ENCODE results near the gene SLC7A5. TPM values are rescaled to one million over a fixed set of nuclear protein-coding genes. Genes with fewer than 3 reads are reported as not detected.
"Not testable (repeated sequence)": the region's sequence is repeated elsewhere in the genome, so short reads cannot be mapped to it uniquely, and the experiment has no call there.

SLC7A5 gene
- total RNA-seq, 2 experiments from 2014 or later: 343 to 346 TPM

GRCh38 chr16:87832741-87833502, 36.4 kb downstream of the SLC7A5 start:
- no peak for DNase-seq
- peaks cover 50% of the 10 kb centered on the region for H3K36me3 Mint-ChIP-seq (ENCODE audit: low read depth)

DNA sequence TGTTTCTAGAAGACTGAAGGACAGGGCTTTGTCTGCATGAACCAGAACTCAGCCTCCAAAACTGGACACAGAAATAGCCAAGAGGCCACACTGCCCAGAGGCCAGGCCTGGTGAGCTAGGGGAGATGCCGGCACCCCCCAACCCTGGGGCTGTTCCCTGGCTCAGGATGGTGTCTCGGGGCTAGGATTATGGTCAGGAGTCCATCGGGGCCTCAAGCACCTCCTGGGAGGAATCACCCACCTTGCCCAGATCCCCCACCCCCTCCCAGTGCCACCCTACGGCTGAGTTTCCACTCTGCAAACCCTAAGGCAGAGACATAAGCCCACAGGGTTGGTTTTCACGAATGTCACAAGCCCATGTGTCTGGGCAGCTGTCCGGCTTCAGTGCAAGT, 37.2 kb downstream of the SLC7A5 start:
- Mint-ChIP-seq H3K4me3 (no peak overlapping the region), H3K27me3 (ENCODE audit: low read depth) (no peaks in the 10 kb centered on the region), H3K36me3 (ENCODE audit: low read depth) (peaks cover 46% of the 10 kb centered on the region), H3K4me1 (ENCODE audit: low read depth) (no peaks in the 10 kb centered on the region), H3K27ac (no peak overlapping the region), H3K9me3 (no peaks in the 10 kb centered on the region)
- intact Hi-C loops (cut with micrococcal nuclease): no loop called here
- CTCF ChIA-PET: interaction anchor here (1.6 to 1.7 kb wide), 2 partner anchors 18 to 39 kb away, joined by 5 to 6 read pairs; no protein-coding TSS in a partner anchor
- DNase-seq: no peak

More at GRCh38 chr16:87832741-87833502, 36.4 kb downstream of the SLC7A5 start:
- H3K9me3 Mint-ChIP-seq: no peaks in the 10 kb centered on the region
- no peaks in the 10 kb centered on the region for H3K27me3 Mint-ChIP-seq (ENCODE audit: low read depth)
- intact Hi-C loops (cut with micrococcal nuclease): no loop called here
- CTCF ChIA-PET: interaction anchor here (1.6 to 1.7 kb wide), 2 partner anchors 17 to 39 kb away, joined by 5 to 6 read pairs; no protein-coding TSS in a partner anchor
- H3K27ac Mint-ChIP-seq: peak overlapping the region; percentile 37
- no peak overlapping the region for H3K4me3 Mint-ChIP-seq
- no peaks in the 10 kb centered on the region for H3K4me1 Mint-ChIP-seq (ENCODE audit: low read depth)

- DNase-seq: no peak
- intact Hi-C loops (cut with micrococcal nuclease): no loop called here
- CTCF ChIA-PET: interaction anchor here (1.6 to 1.7 kb wide), 2 partner anchors 18 to 40 kb away, joined by 5 to 6 read pairs; no protein-coding TSS in a partner anchor
- Mint-ChIP-seq H3K4me3 (no peak overlapping the region), H3K4me1 (ENCODE audit: low read depth) (no peaks in the 10 kb centered on the region), H3K36me3 (ENCODE audit: low read depth) (peaks cover 43% of the 10 kb centered on the region), H3K9me3 (no peaks in the 10 kb centered on the region), H3K27ac (no peak overlapping the region), H3K27me3 (ENCODE audit: low read depth) (no peaks in the 10 kb centered on the region)
Observed at GRCh38 chr16:87831421-87832136, 37.7 kb downstream of the SLC7A5 start.

DNA sequence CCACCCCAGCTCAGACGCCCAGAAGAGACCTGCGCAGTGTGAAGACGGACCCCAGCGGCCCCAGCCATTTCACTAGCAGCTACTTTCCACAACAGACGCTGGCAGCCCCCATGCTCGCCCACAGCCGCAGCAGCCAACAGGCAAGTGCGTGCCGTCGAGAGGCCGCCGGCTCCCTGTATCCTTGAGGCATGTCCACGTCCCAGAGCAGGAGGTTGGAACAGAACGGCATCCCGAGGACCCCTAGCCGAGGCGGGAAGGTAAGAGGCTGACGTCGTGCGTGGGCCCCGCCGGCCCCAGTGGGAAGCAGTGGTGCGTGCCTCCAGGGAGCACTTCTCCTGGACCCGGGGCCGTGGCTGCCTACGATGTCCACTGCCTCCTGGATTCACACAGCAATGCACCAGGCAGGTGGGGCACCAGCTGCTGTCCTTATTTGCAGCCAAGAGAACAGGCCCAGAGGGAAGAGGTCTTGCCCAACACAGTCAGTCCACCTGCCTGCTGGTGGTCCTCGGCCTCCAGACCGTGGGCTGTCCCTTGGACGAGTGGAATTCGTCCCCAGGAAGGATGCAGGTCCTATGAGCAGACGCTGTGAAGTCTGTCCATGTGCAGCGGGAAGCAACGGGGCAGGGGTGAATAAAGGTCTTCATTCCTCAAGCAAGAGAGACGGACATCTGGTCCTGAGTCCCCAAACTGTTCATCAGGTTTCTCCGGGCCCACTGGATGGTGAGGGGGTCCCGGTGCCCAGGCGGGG, 38.5 kb downstream of the SLC7A5 start:
- no peak overlapping the region for H3K4me3 Mint-ChIP-seq
- intact Hi-C loops (cut with micrococcal nuclease): no loop called here
- CTCF ChIA-PET: no interaction called here
- peaks cover 37% of the 10 kb centered on the region for H3K36me3 Mint-ChIP-seq (ENCODE audit: low read depth)
- no peaks in the 10 kb centered on the region for H3K4me1 Mint-ChIP-seq (ENCODE audit: low read depth)
- DNase-seq: no peak
- H3K27me3 Mint-ChIP-seq (ENCODE audit: low read depth): no peaks in the 10 kb centered on the region
- peak overlapping the region; percentile 68 for H3K27ac Mint-ChIP-seq
- H3K9me3 Mint-ChIP-seq: no peaks in the 10 kb centered on the region

DNA sequence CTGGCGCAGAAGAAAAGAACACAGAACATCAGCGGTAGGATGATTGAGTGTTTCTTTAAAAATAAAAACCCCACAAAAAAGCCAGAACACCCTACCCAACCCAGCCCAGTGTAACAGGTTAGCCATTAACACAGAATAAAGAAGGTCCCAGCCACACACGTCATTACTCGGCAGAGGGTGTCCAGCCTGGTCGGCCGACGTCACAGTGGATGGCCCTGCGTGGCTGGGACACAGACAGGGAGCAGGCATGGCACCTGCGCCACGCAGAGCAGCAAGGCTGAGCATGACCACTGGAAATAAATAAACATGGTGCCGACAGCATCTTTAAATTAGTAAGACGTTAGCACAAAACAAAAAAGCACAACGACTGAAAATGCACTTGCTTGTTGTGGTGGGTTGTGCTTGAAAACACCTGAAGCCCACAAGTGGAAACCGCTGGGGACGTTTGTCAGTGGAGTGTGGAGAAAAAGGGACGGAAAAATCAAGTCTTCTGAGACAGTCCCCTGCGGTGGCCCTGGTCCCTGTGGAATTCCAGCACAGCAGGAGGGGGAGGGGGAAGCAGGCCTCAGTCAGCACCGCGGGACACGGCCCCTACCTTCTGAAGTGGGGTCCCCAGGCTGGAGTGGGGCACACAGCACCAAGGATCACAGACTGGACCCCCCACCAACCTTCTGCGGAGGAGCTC, 39.2 kb downstream of the SLC7A5 start:
- CTCF ChIA-PET: no interaction called here
- intact Hi-C loops (cut with micrococcal nuclease): no loop called here
- peaks cover 35% of the 10 kb centered on the region for H3K36me3 Mint-ChIP-seq (ENCODE audit: low read depth)
- H3K27me3 Mint-ChIP-seq (ENCODE audit: low read depth): no peaks in the 10 kb centered on the region
- H3K9me3 Mint-ChIP-seq: no peaks in the 10 kb centered on the region
- peak overlapping the region; percentile 68 for H3K27ac Mint-ChIP-seq
- no peak overlapping the region for H3K4me3 Mint-ChIP-seq
- no peaks in the 10 kb centered on the region for H3K4me1 Mint-ChIP-seq (ENCODE audit: low read depth)
- DNase-seq: no peak

- no peaks in the 10 kb centered on the region for H3K9me3 Mint-ChIP-seq
- H3K27me3 Mint-ChIP-seq (ENCODE audit: low read depth): no peaks in the 10 kb centered on the region
- CTCF ChIA-PET: no interaction called here
- peak overlapping the region; percentile 67 for H3K27ac Mint-ChIP-seq
- intact Hi-C loops (cut with micrococcal nuclease): no loop called here
- H3K4me1 Mint-ChIP-seq (ENCODE audit: low read depth): no peaks in the 10 kb centered on the region
- DNase-seq: no peak
- no peak overlapping the region for H3K4me3 Mint-ChIP-seq
- peaks cover 35% of the 10 kb centered on the region for H3K36me3 Mint-ChIP-seq (ENCODE audit: low read depth)
Observed at GRCh38 chr16:87829622-87829980, 39.7 kb downstream of the SLC7A5 start.

- H3K4me3 Mint-ChIP-seq: peak overlapping the region; percentile 15
- H3K9me3 Mint-ChIP-seq: no peaks in the 10 kb centered on the region
- H3K27me3 Mint-ChIP-seq (ENCODE audit: low read depth): no peaks in the 10 kb centered on the region
- H3K4me1 Mint-ChIP-seq (ENCODE audit: low read depth): no peaks in the 10 kb centered on the region
- DNase-seq: no peak
- H3K27ac Mint-ChIP-seq: peak overlapping the region; percentile 70
- intact Hi-C loops (cut with micrococcal nuclease): no loop called here
- CTCF ChIA-PET: no interaction called here
- peaks cover 33% of the 10 kb centered on the region for H3K36me3 Mint-ChIP-seq (ENCODE audit: low read depth)
Observed at GRCh38 chr16:87828907-87829621, 40.2 kb downstream of the SLC7A5 start.

- peak; percentile 48 for DNase-seq
- Mint-ChIP-seq H3K27ac (peak overlapping the region; percentile 74), H3K9me3 (no peaks in the 10 kb centered on the region), H3K27me3 (ENCODE audit: low read depth) (no peaks in the 10 kb centered on the region), H3K4me3 (peak overlapping the region; percentile 15), H3K36me3 (ENCODE audit: low read depth) (peaks cover 26% of the 10 kb centered on the region), H3K4me1 (ENCODE audit: low read depth) (no peaks in the 10 kb centered on the region)
- intact Hi-C loops (cut with micrococcal nuclease): no loop called here
- CTCF ChIA-PET: interaction anchor here (1.3 kb wide), 1 partner anchor 49 kb away, joined by 3 read pairs; no protein-coding TSS in a partner anchor
Observed at GRCh38 chr16:87828071-87828906, 41.0 kb downstream of the SLC7A5 start.

GRCh38 chr16:87827588-87827915, 41.8 kb downstream of the SLC7A5 start:
- CTCF ChIA-PET: interaction anchor here (1.3 kb wide), 1 partner anchor 49 kb away, joined by 3 read pairs; no protein-coding TSS in a partner anchor
- H3K27ac Mint-ChIP-seq; H3K4me1 Mint-ChIP-seq (ENCODE audit: low read depth); H3K27me3 Mint-ChIP-seq (ENCODE audit: low read depth); H3K9me3 Mint-ChIP-seq; intact Hi-C loops (cut with micrococcal nuclease); H3K4me3 Mint-ChIP-seq; DNase-seq: not testable (repeated sequence)
- H3K36me3 Mint-ChIP-seq (ENCODE audit: low read depth): peaks cover 22% of the 10 kb centered on the region

GRCh38 chr16:87826798-87827587, 42.3 kb downstream of the SLC7A5 start:
- H3K27ac Mint-ChIP-seq: no peak overlapping the region
- peaks cover 20% of the 10 kb centered on the region for H3K36me3 Mint-ChIP-seq (ENCODE audit: low read depth)
- intact Hi-C loops (cut with micrococcal nuclease): no loop called here
- no peaks in the 10 kb centered on the region for H3K9me3 Mint-ChIP-seq
- DNase-seq: no peak
- no peak overlapping the region for H3K4me3 Mint-ChIP-seq
- H3K4me1 Mint-ChIP-seq (ENCODE audit: low read depth): peaks cover 2% of the 10 kb centered on the region
- H3K27me3 Mint-ChIP-seq (ENCODE audit: low read depth): no peaks in the 10 kb centered on the region
- CTCF ChIA-PET: interaction anchor here (1.3 to 2.7 kb wide), 2 partner anchors 23 to 48 kb away, joined by 3 to 7 read pairs; no protein-coding TSS in a partner anchor
